K562 (cell line): ENCODE measurements around the gene TRPC1. TPM values are rescaled to one million over a fixed set of nuclear protein-coding genes. Genes with fewer than 3 reads are reported as not detected.
A peak's percentile ranks its signal among the peaks of the same experiment; 100 is the strongest.

Experiments used
- CTBP1 ChIP-seq: fragments of 450-650 bp; IDR thresholded peaks from 2 replicates; pipeline ENCODE4 v1.6.1; 2016; ENCODE audit warnings: borderline replicate concordance
- DEAF1 ChIP-seq: fragments of 450-650 bp; formaldehyde crosslinking; IDR thresholded peaks from 2 replicates; pipeline ENCODE4 v1.4.0; 2020; ENCODE audit warnings: mild to moderate bottlenecking, moderate library complexity
- ELF1 ChIP-seq: fragments of 200-800 bp; sonication (Bioruptor generic); IDR thresholded peaks from 2 replicates; pipeline ENCODE4 v1.6.1; 2016; ENCODE audit warnings: missing genetic modification characterization, missing compliant biosample characterization
- FOS ChIP-seq: IDR thresholded peaks from 3 replicates; pipeline ENCODE4 v1.6.1; 2011; ENCODE audit not compliant: insufficient read length; ENCODE audit errors: extremely low read depth
- FOXA1 ChIP-seq: fragments of 450-650 bp; IDR thresholded peaks from 2 replicates; pipeline ENCODE4 v1.6.1; 2016; ENCODE audit warnings: mild to moderate bottlenecking, borderline replicate concordance
- JUN ChIP-seq, 2 experiments: sonication (generic) in 1 of 2; formaldehyde crosslinking in 1 of 2; IDR thresholded peaks; 2 replicates each; pipeline versions ENCODE4 v1.6.1 to v1.8.0; 2012 to 2022; ENCODE audit warnings: borderline replicate concordance in 2 of 2, mild to moderate bottlenecking in 2 of 2, improper control_type of control experiment in 1 of 2, low read depth in 1 of 2, low read length in 1 of 2, missing genetic modification reagents in 1 of 2
- MTA1 ChIP-seq: fragments of 450-650 bp; IDR thresholded peaks from 2 replicates; pipeline ENCODE4 v1.6.1; 2017; ENCODE audit warnings: borderline replicate concordance
- NBN ChIP-seq: fragments of 450-650 bp; IDR thresholded peaks from 2 replicates; pipeline ENCODE4 v1.6.1; 2016; ENCODE audit warnings: low read depth, mild to moderate bottlenecking
- NFIX ChIP-seq: fragments of 250-450 bp; sonication (Bioruptor Pico); IDR thresholded peaks from 2 replicates; pipeline ENCODE4 v1.4.0; 2020; ENCODE audit warnings: low read depth, mild to moderate bottlenecking, moderate library complexity
- PCBP2 ChIP-seq: fragments of 200-400 bp; formaldehyde crosslinking; IDR thresholded peaks from 2 replicates; pipeline ENCODE4 v1.6.1; 2018; ENCODE audit warnings: low read length, low read depth, mild to moderate bottlenecking, moderate library complexity; ENCODE audit not compliant: poor library complexity, severe bottlenecking
- PHTF2 ChIP-seq: fragments of 250-450 bp; sonication (Bioruptor Pico); IDR thresholded peaks from 2 replicates; pipeline ENCODE4 v1.5.0; 2021; ENCODE audit warnings: mild to moderate bottlenecking
- POLR2B ChIP-seq: fragments of 450-650 bp; IDR thresholded peaks from 2 replicates; pipeline ENCODE4 v1.6.1; 2018; ENCODE audit warnings: low read depth; ENCODE audit not compliant: partially characterized antibody
- PTTG1 ChIP-seq: fragments of 450-650 bp; IDR thresholded peaks from 2 replicates; pipeline ENCODE4 v1.6.1; 2016; ENCODE audit warnings: low read depth, mild to moderate bottlenecking, missing genetic modification characterization, missing compliant biosample characterization
- SNIP1 ChIP-seq: fragments of 450-650 bp; IDR thresholded peaks from 2 replicates; pipeline ENCODE4 v1.7.1; 2017; ENCODE audit warnings: low read depth, mild to moderate bottlenecking
- TBP ChIP-seq: optimal IDR thresholded peaks from 2 replicates; pipeline ENCODE3; 2011; ENCODE audit warnings: low read depth, low read length, improper control_type of control experiment
- TEAD4 ChIP-seq, 2 experiments: sonication (generic) in 1 of 2; formaldehyde crosslinking in 1 of 2; IDR thresholded peaks; 2 replicates each; pipeline versions ENCODE4 v1.6.1 to v1.8.0; 2012 to 2022; ENCODE audit warnings: borderline replicate concordance in 1 of 2, inconsistent platforms in 1 of 2, low read length in 1 of 2, mild to moderate bottlenecking in 1 of 2, missing genetic modification reagents in 1 of 2
- ZBED1 ChIP-seq: IDR thresholded peaks from 2 replicates; pipeline ENCODE4 v1.6.1; 2014
- polyA plus RNA-seq, 8 experiments: library from polyadenylated mRNA; depleted of rRNA in 4 of 8; stranded (reverse) in 5 of 8; unstranded in 3 of 8; fragments of >200 nt; fragmentation: Nextera tagmentation in 2 of 8; fragmentation: Illumina TruSeq in 1 of 8; extraction: Ambion mirVana in 2 of 8; extraction: Trizol in 1 of 8; gene quantifications; 2 replicates each; pipeline versions ENCODE4 v1.2.1 to v1.2.3, GENCODE V29; 2011 to 2014; ENCODE audit warnings: inconsistent platforms in 1 of 8, missing spikeins in 1 of 8
- total RNA-seq, 7 experiments: library from RNA; depleted of rRNA in 6 of 7; stranded (reverse); fragments of >200 nt in 6 of 7; fragmentation: Illumina TruSeq in 2 of 7; extraction: Trizol in 2 of 7; gene quantifications; 2 replicates each; pipeline versions ENCODE4 v1.2.1 to v1.2.3, GENCODE V29; 2011 to 2021; ENCODE audit warnings: low replicate concordance in 1 of 7
- TF ChIP-seq, protein P1 (sequence below): fragments of 450-650 bp; IDR thresholded peaks from 2 replicates; pipeline ENCODE4 v1.6.1; 2014; ENCODE audit warnings: low read depth, mild to moderate bottlenecking, moderate library complexity, borderline replicate concordance
- TF ChIP-seq, protein P2 (sequence below): fragments of 250-450 bp; sonication (Bioruptor Pico); IDR thresholded peaks from 2 replicates; pipeline ENCODE4 v1.8.0; 2022; ENCODE audit warnings: inconsistent platforms
- TF ChIP-seq, protein P3 (sequence below): fragments of 250-450 bp; sonication (Bioruptor Pico); IDR thresholded peaks from 2 replicates; pipeline ENCODE4 v1.5.0; 2022; ENCODE audit warnings: mild to moderate bottlenecking

TRPC1 gene
- total and polyA plus RNA-seq, 9 of the 15 experiments (the other 6 are each of a cell fraction or from before 2014, with no cell fraction given) = 1.4 to 6.5 (median 3.0) TPM

DNA sequence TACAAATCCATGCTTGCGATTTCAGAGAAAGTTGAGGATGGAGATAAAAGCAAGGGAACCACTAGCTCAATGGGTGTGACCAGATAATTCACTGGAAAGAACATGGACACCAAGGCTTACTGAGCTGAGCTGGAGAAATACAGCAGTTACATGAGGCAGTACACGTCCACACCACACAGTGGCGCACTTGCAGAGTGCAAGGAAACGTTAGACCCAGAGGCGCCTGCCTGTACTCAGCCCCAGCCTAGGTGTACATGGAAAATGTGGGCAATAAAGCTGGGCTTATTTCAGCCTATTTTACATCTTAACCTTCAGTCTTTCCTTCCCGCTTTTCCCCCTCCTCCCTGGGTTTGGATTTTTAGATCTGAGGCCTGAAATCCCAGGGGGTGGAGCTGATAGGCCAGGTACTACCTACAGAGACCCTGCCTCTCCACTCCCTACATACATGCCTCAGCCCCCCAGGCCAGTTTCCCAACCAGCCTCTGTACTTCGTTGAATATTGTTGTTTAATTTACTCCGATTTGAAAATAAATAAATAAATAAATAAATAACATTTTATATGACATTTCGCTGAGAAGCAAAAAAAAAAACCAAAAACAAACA is 105.0 kb downstream of the TRPC1 start (continued):
- TF ChIP-seq, protein P1, sequence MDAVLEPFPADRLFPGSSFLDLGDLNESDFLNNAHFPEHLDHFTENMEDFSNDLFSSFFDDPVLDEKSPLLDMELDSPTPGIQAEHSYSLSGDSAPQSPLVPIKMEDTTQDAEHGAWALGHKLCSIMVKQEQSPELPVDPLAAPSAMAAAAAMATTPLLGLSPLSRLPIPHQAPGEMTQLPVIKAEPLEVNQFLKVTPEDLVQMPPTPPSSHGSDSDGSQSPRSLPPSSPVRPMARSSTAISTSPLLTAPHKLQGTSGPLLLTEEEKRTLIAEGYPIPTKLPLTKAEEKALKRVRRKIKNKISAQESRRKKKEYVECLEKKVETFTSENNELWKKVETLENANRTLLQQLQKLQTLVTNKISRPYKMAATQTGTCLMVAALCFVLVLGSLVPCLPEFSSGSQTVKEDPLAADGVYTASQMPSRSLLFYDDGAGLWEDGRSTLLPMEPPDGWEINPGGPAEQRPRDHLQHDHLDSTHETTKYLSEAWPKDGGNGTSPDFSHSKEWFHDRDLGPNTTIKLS = no peak
- no peak for TF ChIP-seq PCBP2
- no peak for TF ChIP-seq NBN
- no peak for TF ChIP-seq FOXA1
- no peak for TF ChIP-seq JUN (IDR thresholded peaks at IDR 0.05; ENCODE audit: borderline replicate concordance, low read depth, low read length)
- no peak for TF ChIP-seq JUN (CRISPR knock-in tag; IDR thresholded peaks at IDR 0.05; ENCODE audit: borderline replicate concordance)
- no peak for TF ChIP-seq NFIX (CRISPR knock-in tag)
- TF ChIP-seq SNIP1 = no peak
- TF ChIP-seq DEAF1 = peak; percentile 72
- no peak for TF ChIP-seq FOS
- 0 out of 2 replicates have a peak, but pooled peaks have one; percentile 39 for TF ChIP-seq ZBED1
- no peak for TF ChIP-seq ELF1
- TF ChIP-seq, protein P2, sequence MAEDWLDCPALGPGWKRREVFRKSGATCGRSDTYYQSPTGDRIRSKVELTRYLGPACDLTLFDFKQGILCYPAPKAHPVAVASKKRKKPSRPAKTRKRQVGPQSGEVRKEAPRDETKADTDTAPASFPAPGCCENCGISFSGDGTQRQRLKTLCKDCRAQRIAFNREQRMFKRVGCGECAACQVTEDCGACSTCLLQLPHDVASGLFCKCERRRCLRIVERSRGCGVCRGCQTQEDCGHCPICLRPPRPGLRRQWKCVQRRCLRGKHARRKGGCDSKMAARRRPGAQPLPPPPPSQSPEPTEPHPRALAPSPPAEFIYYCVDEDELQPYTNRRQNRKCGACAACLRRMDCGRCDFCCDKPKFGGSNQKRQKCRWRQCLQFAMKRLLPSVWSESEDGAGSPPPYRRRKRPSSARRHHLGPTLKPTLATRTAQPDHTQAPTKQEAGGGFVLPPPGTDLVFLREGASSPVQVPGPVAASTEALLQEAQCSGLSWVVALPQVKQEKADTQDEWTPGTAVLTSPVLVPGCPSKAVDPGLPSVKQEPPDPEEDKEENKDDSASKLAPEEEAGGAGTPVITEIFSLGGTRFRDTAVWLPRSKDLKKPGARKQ = no peak
- no peak for TF ChIP-seq TEAD4 (IDR thresholded peaks at IDR 0.05; ENCODE audit: low read length)
- no peak for TF ChIP-seq TEAD4 (CRISPR knock-in tag; IDR thresholded peaks at IDR 0.05; ENCODE audit: borderline replicate concordance)
- peak; percentile 30; the same call in 1 of the 2 replicates for TF ChIP-seq CTBP1
- TF ChIP-seq TBP = no peak
- no peak for TF ChIP-seq POLR2B
- no peak for TF ChIP-seq PTTG1 (tag)
- TF ChIP-seq, protein P3, sequence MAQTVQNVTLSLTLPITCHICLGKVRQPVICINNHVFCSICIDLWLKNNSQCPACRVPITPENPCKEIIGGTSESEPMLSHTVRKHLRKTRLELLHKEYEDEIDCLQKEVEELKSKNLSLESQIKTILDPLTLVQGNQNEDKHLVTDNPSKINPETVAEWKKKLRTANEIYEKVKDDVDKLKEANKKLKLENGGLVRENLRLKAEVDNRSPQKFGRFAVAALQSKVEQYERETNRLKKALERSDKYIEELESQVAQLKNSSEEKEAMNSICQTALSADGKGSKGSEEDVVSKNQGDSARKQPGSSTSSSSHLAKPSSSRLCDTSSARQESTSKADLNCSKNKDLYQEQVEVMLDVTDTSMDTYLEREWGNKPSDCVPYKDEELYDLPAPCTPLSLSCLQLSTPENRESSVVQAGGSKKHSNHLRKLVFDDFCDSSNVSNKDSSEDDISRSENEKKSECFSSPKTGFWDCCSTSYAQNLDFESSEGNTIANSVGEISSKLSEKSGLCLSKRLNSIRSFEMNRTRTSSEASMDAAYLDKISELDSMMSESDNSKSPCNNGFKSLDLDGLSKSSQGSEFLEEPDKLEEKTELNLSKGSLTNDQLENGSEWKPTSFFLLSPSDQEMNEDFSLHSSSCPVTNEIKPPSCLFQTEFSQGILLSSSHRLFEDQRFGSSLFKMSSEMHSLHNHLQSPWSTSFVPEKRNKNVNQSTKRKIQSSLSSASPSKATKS (CRISPR knock-in tag) = no peak
- 0 out of 2 replicates have a peak, but pooled peaks have one; percentile 15 for TF ChIP-seq MTA1
- TF ChIP-seq PHTF2 (CRISPR knock-in tag) = no peak
